Ishikawa (cell line): ENCODE results near the gene ITPKA.

Source experiments
- EP300 ChIP-seq: IDR thresholded peaks from 2 replicates; pipeline ENCODE4 v1.6.1; 2012; ENCODE audit warnings: borderline replicate concordance
- MAX ChIP-seq: IDR thresholded peaks from 2 replicates; pipeline ENCODE4 v1.6.1; 2012
- REST ChIP-seq: IDR thresholded peaks from 2 replicates; pipeline ENCODE4 v1.6.1; 2012; ENCODE audit warnings: low read depth, mild to moderate bottlenecking
- TAF1 ChIP-seq: IDR thresholded peaks from 2 replicates; pipeline ENCODE4 v1.6.1; 2012; ENCODE audit warnings: low read depth, mild to moderate bottlenecking
- USF1 ChIP-seq: IDR thresholded peaks from 2 replicates; pipeline ENCODE4 v1.6.1; 2012

- TF ChIP-seq REST: no peak
- TF ChIP-seq USF1: no peak
- no peak for TF ChIP-seq TAF1
- TF ChIP-seq MAX: no peak
- no peak for TF ChIP-seq EP300
Observed at GRCh38 chr15:41487802-41488201, 5.9 kb upstream of the ITPKA start.
